Adrenal gland (tissue), 12 donors: ENCODE results near the gene TDRD1. TPM values are rescaled to one million over a fixed set of nuclear protein-coding genes. Genes with fewer than 3 reads are reported as not detected.

Experiments used
- DNase-seq, 7 donors: peaks; one replicate each; pipeline ENCODE4 v3.0.0-alpha.2; 2019 to 2020
- H3K27ac ChIP-seq, 5 donors: fragments of 200-600 bp; sonication (generic) in 4 of 5; 1 replicate in 3 of 5; 2 replicates in 2 of 5; pipeline versions ENCODE4 v1.5.1 to v1.8.0; 2016 to 2020; ENCODE audit warnings: mild to moderate bottlenecking in 1 of 5
- H3K27me3 ChIP-seq: fragments of 200-600 bp; 2 replicates; pipeline ENCODE4 v1.8.0; 2021
- H3K36me3 ChIP-seq, 2 donors: fragments of 200-600 bp; replicated peaks in 1 of 2; 1 replicate in 1 of 2; 2 replicates in 1 of 2; pipeline versions ENCODE4 v1.5.1 to v1.8.0; 2018 to 2022
- H3K4me1 ChIP-seq, 2 donors: fragments of 200-600 bp; replicated peaks in 1 of 2; 1 replicate in 1 of 2; 2 replicates in 1 of 2; pipeline versions ENCODE4 v1.5.1 to v1.8.0; 2018 to 2021
- H3K4me3 ChIP-seq, 4 donors: fragments of 200-600 bp; sonication (generic) in 3 of 4; one replicate each; pipeline ENCODE4 v1.5.1; 2016 to 2018
- H3K9me3 ChIP-seq, 3 donors: fragments of 200-600 bp; sonication (generic) in 1 of 3; replicated peaks in 1 of 3; 1 replicate in 2 of 3; 2 replicates in 1 of 3; pipeline versions ENCODE4 v1.5.1 to v1.8.0; 2016 to 2021
- POLR2A ChIP-seq, 2 donors: fragments of 450-650 bp; IDR thresholded peaks; one replicate each; pipeline ENCODE4 v1.6.1; 2017; ENCODE audit warnings: antibody characterized with exemption in 2 of 2, mild to moderate bottlenecking in 2 of 2, moderate library complexity in 1 of 2
- WGBS, 4 donors: extraction: QIAGEN DNeasy Blood & Tissue Kit in 2 of 4; methylation state at CpG; one replicate each; pipeline versions ENCODE4 v1.1.5 to v1.1.7; 2013 to 2017; 5-methylcytosine and 5-hydroxymethylcytosine counted together
- intact Hi-C, 2 donors: fragments of 100-400 bp; cut with DNase I; formaldehyde crosslinking; loops; one replicate each; pipeline versions ENCODE4 v1.14.1 to v1.15.0; 2022 to 2023
- polyA plus RNA-seq, 3 donors: library from polyadenylated mRNA; stranded (reverse); fragments of 200-250 nt in 2 of 3; fragments of 350-450 nt in 1 of 3; fragmentation: Illumina TruSeq in 1 of 3; extraction: RNeasy Lipid Tissue Mini Kit (QIAGEN cat#74804) in 1 of 3; gene quantifications; one replicate each; pipeline ENCODE4 v1.2.3, GENCODE V29; 2013 to 2014
- total RNA-seq, 9 donors: library from RNA; depleted of rRNA in 4 of 9; stranded (reverse); fragments of >200 nt in 4 of 9; fragments of 120-200 nt in 1 of 9; fragmentation: NEBNext Ultra II Directional in 1 of 9; extraction: Animal tissue kit (Norgen Biotek cat#: 25700) in 1 of 9; gene quantifications; one replicate each; pipeline versions ENCODE4 v1.1.0 to v1.2.4, GENCODE V29; 2013 to 2023
- TF ChIP-seq, protein P1 (sequence below), 6 experiments: fragments of 450-650 bp in 4 of 6; fragments of 200-600 bp in 2 of 6; sonication (generic) in 1 of 6; IDR thresholded peaks; 1 replicate in 5 of 6; 2 replicates in 1 of 6; pipeline versions ENCODE4 v1.5.1 to v1.8.0; 2016 to 2021; ENCODE audit warnings: antibody characterized with exemption in 6 of 6, mild to moderate bottlenecking in 2 of 6, moderate library complexity in 1 of 6
- donor health status: healthy with polysubstance abuse.
- donor health status: Bipolar disorder and iron deficiency.
- donor health status: DM: yes; HTN: yes; CAD: no.
- donor health status: DM: no; HTN: no; CAD: no.
- donor health status: DM: no; HTN: no; CAD: no.
- donor health status: DM: yes; HTN: yes; CAD: no.

TDRD1 gene
- total and polyA plus RNA-seq, 12 donors: 0.03 to 0.72 (median 0.22) TPM; not detected in 3

DNA sequence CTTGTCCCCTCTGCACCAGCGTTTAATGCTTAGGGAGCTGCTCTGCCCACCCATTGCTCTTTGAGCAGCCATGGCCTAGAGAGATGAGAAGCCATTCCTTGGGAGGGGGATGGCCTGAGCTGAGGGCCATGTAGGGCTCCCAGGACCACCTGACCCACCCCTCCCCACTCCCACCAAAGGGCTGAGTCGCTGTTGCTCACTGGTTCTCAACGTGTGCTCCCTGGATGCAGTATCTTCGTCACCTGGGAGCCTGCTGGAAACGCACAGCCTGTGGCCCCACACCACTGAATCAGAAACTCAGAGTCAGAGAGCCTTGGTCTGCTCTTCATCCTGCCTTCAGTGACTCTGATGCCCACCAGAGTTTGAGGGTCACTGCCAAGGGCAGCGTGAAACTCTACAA, 96.9 kb downstream of the TDRD1 start:
- no peak overlapping the region for H3K27ac ChIP-seq
- H3K4me1 ChIP-seq: no peaks in the 10 kb centered on the region
- H3K4me3 ChIP-seq: no peak overlapping the region
- intact Hi-C loops: no loop called here
- H3K9me3 ChIP-seq: no peaks in the 10 kb centered on the region
- TF ChIP-seq, protein P1, sequence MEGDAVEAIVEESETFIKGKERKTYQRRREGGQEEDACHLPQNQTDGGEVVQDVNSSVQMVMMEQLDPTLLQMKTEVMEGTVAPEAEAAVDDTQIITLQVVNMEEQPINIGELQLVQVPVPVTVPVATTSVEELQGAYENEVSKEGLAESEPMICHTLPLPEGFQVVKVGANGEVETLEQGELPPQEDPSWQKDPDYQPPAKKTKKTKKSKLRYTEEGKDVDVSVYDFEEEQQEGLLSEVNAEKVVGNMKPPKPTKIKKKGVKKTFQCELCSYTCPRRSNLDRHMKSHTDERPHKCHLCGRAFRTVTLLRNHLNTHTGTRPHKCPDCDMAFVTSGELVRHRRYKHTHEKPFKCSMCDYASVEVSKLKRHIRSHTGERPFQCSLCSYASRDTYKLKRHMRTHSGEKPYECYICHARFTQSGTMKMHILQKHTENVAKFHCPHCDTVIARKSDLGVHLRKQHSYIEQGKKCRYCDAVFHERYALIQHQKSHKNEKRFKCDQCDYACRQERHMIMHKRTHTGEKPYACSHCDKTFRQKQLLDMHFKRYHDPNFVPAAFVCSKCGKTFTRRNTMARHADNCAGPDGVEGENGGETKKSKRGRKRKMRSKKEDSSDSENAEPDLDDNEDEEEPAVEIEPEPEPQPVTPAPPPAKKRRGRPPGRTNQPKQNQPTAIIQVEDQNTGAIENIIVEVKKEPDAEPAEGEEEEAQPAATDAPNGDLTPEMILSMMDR (IDR thresholded peaks at IDR 0.05): no peak
- no peak for TF ChIP-seq POLR2A (IDR thresholded peaks at IDR 0.05)
- H3K36me3 ChIP-seq: no peaks in the 10 kb centered on the region
- no peak for DNase-seq
- H3K27me3 ChIP-seq: peaks cover under 1% of the 10 kb centered on the region
- 74 to 81% (median 76%) methylated on average over 6 of the region's 6 CpGs for WGBS, 4 donors

DNA sequence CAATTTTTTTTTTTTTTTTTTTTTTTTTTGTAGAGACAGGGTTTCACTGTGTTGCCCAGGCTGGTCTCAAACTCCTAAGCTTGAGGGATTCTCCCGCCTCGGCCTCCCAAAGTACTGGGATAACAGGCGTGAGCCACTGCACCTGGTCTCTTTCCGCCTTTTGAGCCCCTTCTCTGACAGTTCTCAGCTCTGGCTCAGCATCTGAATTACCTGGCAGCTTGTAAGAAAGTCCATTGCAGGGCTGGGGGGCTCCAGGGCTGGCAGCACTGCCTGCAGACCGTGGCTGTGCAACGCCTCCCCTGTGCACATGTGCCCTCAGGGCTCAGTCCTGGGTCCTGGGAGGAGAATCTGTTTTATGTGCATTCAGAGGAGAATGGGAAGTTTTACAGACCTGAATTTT, 97.5 kb downstream of the TDRD1 start:
- Histone ChIP-seq H3K4me1 (no peaks in the 10 kb centered on the region), H3K36me3 (no peaks in the 10 kb centered on the region), H3K4me3 (no peak overlapping the region), H3K27ac (no peak overlapping the region), H3K9me3 (no peaks in the 10 kb centered on the region), H3K27me3 (peaks cover 7% of the 10 kb centered on the region)
- TF ChIP-seq, protein P1 (IDR thresholded peaks at IDR 0.05): no peak
- no peak for TF ChIP-seq POLR2A (IDR thresholded peaks at IDR 0.05)
- intact Hi-C loops: no loop called here
- WGBS, 4 donors: 88 to 95% (median 92%) methylated on average over 6 of the region's 6 CpGs
- DNase-seq: no peak

DNA sequence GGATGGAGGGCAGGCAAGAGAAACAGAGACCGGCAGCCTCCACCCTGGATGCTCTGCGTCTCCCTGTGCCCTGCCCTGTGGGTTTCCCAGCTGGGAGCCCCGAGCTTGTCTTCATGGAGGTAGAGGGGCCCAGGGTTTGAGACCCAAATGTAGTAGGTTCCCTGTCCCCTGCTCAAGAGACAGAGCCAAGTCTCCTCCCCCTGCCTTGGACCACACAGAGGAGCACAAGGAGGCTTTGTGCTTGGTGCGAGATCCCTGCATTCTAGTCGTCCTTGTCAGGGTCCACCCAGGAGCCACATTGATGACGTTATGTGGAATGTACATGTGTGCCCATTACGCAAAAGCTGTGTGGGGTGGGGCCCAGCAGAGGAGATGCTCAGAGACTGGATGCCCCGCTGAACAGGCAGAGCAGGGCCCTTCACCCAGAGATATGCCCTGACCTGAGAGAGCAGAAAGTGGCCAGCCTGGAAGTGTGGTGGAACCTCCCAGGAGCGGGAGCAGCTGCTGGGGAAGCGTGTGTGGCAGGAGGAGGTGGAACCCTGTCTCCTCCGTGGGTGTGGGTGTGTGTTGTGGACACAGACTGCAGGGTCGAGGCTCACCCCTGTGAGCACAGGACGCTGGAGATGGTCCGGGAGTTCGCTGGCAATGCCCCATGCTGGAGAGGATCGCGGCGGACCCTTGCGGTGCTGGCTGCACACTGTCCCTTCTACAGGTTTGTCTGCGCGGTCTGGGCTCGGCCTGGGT, 99.2 kb downstream of the TDRD1 start:
- no peaks in the 10 kb centered on the region for H3K9me3 ChIP-seq
- no peak overlapping the region for H3K4me3 ChIP-seq
- 79 to 85% (median 83%) methylated on average over 15 to 22 of the region's 22 CpGs for WGBS, 4 donors
- TF ChIP-seq, protein P1 (IDR thresholded peaks at IDR 0.05): no peak
- TF ChIP-seq POLR2A (IDR thresholded peaks at IDR 0.05): no peak
- H3K4me1 ChIP-seq: no peaks in the 10 kb centered on the region
- H3K27ac ChIP-seq: no peak overlapping the region
- intact Hi-C loops: no loop called here
- peaks cover 7% of the 10 kb centered on the region for H3K27me3 ChIP-seq
- DNase-seq: no peak
- no peaks in the 10 kb centered on the region for H3K36me3 ChIP-seq

DNA sequence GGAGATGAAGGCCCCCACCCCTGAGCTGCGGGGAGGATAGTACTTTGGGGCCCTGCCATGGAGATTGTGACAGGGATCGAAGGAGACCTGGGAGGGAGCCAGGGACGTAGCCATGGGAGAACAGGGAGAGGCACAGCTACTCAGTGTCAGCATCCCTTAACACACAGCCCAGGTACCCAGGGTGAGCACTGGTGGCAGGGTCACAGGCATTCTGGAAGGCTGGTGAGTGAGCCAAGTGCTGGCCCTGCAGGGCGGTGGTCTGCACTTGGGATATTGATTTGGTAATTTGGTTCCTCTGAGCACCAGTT, 99.7 kb downstream of the TDRD1 start:
- Histone ChIP-seq H3K4me3 (no peak overlapping the region), H3K27ac (no peak overlapping the region), H3K27me3 (peaks cover 7% of the 10 kb centered on the region), H3K4me1 (no peaks in the 10 kb centered on the region), H3K36me3 (no peaks in the 10 kb centered on the region), H3K9me3 (no peaks in the 10 kb centered on the region)
- TF ChIP-seq, protein P1 (IDR thresholded peaks at IDR 0.05): no peak
- no peak for TF ChIP-seq POLR2A (IDR thresholded peaks at IDR 0.05)
- WGBS, 4 donors: 72 to 84% (median 78%) methylated on average over 3 to 4 of the region's 4 CpGs
- intact Hi-C loops: no loop called here
- DNase-seq: no peak
